ENCODE results near the gene HOXC10.

- TF ChIP-seq CTCF (IDR thresholded peaks at IDR 0.05; ENCODE audit: extremely low read depth in 1 of 2, insufficient read depth in 1 of 2, low read depth in 1 of 2, low read length in 2 of 2): no peak
- TF ChIP-seq POLR2A (IDR thresholded peaks at IDR 0.05; ENCODE audit: low read depth, low read length): no peak
- no peak for TF ChIP-seq POLR2AphosphoS5 (IDR thresholded peaks at IDR 0.05; ENCODE audit: insufficient read depth, low read depth, low read length)
- TF ChIP-seq MAX (IDR thresholded peaks at IDR 0.05; ENCODE audit: insufficient read depth, insufficient read length): no peak
- no peak for TF ChIP-seq MYC (IDR thresholded peaks at IDR 0.05; ENCODE audit: low read depth, low read length)
- TF ChIP-seq JUN (IDR thresholded peaks at IDR 0.05; ENCODE audit: borderline replicate concordance, insufficient read depth, insufficient read length, low read depth): no peak
- no peak for TF ChIP-seq EZH2 (IDR thresholded peaks at IDR 0.05; ENCODE audit: borderline replicate concordance, low read depth, low read length, severe bottlenecking)
Observed at GRCh38 chr12:54012631-54013409, 27.9 kb downstream of the HOXC10 start.

Measured in endothelial cell of umbilical vein (primary cell).